ENCODE results near the gene KCNMB2.

DNA sequence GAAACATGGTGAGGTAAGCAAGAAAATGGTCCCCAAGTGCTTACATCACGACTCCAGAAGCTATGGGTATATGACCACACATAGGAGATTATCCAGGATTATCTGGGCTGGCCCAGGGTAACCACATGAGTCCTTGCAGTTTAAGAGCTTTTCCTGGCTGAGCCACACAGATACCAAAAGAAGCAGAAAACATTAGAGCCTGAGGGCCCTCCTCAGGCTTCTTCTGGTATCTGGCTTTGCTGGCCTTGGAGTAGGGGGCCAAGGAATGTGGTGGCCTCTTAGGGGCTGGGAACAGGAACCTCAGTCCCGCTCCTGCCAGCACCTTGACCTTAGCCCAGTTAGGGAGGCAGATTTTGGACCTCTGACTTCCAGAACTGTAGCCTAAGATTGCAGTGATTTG lies 259.1 kb downstream of the KCNMB2 start:
- TF ChIP-seq, protein P1, sequence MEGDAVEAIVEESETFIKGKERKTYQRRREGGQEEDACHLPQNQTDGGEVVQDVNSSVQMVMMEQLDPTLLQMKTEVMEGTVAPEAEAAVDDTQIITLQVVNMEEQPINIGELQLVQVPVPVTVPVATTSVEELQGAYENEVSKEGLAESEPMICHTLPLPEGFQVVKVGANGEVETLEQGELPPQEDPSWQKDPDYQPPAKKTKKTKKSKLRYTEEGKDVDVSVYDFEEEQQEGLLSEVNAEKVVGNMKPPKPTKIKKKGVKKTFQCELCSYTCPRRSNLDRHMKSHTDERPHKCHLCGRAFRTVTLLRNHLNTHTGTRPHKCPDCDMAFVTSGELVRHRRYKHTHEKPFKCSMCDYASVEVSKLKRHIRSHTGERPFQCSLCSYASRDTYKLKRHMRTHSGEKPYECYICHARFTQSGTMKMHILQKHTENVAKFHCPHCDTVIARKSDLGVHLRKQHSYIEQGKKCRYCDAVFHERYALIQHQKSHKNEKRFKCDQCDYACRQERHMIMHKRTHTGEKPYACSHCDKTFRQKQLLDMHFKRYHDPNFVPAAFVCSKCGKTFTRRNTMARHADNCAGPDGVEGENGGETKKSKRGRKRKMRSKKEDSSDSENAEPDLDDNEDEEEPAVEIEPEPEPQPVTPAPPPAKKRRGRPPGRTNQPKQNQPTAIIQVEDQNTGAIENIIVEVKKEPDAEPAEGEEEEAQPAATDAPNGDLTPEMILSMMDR (IDR thresholded peaks at IDR 0.05): no peak
- no peak for TF ChIP-seq POLR2A (IDR thresholded peaks at IDR 0.05)
